NK-92 (cell line): Measurements from ENCODE around the gene ZNF22.

Experiments
- DNase-seq: peaks from one replicate; lab custom pipeline; 2025; ENCODE audit not compliant: unreplicated experiment; lab: John Stamatoyannopoulos, UW

The ZNF22 gene

DNA sequence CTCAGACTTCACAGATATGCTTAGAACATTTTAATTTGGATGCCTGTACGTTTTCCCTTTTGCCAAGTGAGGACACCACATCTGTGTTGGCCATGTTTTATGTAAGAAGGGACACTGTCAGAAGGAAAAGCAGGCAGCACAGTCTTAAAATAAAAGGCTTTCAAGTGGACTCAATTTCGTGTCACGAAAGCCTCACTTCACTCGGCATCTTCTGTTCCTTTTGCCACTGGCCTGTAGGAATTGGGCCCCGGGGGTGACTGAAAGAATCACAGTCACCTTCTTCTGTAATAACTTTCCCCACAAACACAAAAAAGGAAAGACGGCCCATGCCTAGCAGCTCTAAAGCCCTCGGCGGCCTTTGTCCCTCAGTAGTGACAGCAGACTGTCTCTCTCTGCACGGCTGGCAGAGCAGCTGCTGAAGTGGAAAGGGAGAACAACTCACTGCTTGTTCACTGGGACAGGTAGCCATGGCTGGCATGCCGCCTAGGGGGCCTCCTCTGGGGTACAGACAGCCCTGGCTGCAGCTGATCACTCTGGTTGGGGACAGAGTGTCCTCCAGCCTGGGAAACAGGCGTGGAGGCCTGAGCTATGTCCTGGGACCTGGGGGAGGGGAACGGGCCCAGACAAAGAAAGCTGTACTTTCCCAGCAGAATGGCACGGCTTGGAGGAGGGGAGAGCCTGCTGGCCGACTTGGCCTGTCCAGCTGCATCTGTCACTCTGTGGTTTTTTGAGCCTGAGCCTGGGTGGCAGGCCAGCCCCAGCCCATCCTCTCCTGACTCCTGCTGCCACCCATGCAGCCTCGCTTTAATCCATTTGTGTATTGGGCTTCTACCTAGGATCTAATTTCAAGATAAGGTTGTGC is 36.7 kb upstream of the ZNF22 start:
- DNase-seq: no peak

DNA sequence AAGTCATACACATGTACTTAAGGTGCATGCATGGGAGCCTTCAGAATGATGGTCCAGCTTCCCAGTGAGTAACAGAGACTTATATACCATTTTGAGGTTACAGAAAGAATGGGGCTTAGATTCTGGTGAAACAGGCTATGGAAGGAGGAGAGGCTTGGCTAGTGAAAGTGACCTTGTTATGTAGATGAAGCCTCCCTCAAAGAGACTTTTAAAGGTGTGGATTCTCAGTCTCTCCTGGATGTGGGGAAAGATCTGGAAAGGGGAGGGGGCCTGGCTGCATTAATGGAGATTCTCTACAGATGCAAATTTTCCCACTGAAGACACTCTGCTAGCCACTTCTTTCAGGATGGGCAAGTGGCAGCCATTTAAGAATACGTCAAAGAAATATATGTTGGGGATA is 35.6 kb upstream of the ZNF22 start:
- DNase-seq: no peak

DNA sequence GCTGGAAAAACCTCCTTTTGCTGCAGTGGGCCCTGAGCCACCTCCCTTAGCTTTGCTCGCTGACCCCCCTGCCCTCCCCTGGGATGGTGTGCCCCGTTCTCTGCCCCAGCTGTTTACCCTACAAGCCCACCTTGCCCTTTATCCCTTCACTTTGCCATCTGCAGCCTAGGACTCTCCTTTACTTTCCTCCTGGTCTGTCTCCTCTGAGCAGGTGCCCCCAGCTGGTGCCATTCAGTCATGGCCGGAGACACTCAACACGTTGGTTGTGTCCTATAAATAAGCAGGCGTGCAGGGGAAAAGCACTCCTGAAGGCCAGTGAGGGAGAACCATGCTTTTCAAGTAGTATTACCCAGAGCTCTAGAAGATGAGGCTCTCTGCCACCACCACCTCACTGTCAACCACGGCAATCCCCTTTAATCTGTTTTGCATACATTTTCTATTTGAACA is 35.0 kb upstream of the ZNF22 start:
- DNase-seq: no peak

DNA sequence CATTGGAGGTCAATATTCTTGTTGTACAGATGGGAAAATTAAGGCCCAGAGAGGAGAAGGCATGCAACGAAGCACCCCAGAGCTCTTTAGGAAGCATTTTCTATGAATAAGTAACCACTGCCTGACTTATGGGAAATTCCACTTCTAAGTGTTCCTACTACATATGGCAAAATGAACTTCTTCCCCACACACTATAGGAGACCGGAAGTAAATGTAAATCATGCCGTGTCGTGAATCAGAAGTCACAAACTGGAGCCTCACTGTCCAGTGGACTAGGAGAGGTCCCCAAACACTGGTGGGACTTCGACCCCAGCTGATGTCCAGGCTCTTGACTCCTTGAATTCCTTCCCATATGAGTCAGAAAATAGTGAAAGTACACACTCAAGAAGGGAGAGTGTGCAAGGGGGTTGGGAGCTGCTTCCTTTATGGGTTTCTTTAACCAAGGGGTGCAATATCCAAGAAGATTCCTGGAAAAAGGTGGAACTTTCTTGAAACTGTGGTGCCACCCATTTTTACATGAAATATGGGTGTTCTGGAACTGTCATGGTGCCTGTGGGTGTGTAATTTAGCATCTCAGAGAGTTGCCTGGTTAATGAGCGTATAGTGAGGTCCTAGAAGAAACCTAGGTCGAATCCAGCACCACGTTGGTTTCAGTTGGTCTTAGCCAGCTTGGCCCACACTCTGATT is 34.5 kb upstream of the ZNF22 start:
- DNase-seq: no peak

DNA sequence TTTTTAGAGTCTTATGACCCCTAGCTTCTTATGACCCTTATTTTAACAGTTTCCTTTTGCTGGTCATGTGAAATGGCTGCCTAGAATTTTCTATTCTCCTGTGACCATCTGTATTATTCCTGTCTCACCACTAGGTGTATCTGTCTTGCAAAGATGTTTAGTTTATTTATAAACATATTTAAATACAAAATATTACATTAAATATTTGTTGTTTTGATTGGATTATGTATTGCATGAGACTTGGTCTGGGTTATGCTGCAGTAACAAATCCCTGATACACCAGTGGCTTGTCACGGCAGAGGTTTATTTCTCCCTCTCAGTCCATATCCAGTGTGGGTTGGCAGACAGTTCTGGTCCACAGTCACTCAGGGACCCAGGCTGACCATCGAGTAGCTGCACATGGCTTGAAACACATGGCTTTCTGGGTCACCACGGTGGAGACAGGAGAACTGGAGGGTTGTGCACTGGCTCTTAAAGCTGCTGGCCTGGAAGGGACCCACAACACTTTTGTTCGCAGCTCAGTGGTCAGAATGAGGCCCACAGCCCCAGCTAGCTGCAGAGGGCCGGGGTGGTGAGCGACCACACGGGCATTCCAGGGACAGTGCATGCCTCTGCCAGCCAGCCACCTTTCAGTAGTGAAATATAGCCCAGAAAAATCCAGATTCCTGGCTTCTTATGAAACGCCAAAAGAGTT is 33.8 kb upstream of the ZNF22 start:
- DNase-seq: no peak

DNA sequence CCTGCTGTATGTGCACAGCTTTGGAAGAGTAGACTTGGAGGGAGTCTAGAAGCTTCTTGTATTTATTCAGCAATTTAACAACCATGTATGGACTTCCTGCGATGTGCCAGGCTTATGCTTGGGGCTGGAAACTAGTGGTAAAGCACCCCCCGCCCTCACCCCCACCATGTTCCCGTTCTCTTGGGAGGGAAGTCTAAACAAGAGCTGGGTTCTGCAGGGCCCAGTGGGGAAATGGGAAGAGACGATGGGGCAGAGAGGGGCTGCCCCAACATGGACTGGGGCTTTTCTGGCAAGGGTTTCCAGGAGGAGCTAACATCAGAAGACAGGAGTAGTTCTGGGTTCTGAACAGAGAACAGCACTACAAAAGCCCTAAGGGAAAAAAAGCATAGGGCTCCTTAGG is 33.1 kb upstream of the ZNF22 start:
- DNase-seq: no peak

DNA sequence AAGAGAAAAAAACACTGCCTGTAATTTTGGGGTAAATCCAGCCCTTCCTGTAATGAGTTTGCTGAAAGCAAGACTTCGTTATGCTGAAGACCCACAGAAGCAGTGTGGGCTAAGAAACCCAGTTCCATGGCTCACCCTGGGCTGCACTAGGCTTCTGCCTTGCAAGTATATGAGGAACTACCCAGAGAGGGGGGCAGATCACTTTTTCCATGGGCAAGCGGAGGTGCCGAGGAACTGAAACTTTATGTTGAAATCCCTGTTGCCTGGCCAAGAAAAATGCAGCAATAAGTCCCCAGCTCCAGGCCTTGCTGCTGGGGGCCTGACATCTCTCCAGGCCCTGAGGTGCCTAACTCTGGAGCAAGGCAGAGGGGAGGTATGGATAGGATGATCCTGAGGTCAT is 32.6 kb upstream of the ZNF22 start:
- DNase-seq: no peak

DNA sequence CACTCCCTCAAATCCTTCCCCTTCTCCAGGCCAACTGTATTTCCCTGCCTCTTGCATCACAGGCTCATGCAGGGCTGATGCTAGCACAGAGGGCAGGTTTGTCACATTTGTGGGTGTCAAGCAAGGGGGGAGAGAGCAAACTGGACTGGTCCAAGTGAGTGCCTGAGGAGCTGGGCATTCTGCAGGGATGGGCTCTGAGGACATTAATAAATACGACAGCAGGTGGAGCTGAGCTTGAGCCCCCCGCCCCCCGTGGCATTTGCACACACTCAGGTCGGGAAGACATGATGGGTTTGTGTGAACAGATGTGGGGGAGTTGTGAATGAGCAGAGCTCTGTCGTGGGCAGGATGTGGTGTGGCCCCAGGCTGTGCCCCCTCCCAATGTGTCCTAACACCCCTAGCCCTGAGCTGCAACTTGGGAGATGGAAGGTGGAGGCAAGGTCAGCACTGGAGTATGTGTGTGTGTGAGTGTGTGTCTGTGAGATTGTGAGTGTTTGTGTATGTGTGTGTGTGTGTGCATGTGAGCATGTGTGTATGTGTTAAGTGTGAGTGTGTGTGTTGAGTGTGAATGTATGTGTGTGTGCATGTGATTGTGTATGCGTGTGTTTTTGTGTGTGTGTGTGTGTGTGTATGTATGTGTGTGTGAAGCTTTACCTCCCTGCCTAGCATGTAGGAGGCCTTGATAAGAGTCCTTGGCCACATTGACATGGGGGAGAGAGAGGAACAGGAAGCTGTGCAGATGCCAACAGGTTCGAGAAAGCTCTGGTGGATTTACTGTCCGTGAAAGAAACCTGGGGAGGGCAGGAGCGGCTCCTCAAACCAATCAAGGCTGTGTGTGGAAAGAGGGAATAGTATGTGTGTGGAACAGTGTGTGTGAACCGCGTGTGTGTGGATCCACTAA is 32.0 kb upstream of the ZNF22 start:
- no peak for DNase-seq

DNA sequence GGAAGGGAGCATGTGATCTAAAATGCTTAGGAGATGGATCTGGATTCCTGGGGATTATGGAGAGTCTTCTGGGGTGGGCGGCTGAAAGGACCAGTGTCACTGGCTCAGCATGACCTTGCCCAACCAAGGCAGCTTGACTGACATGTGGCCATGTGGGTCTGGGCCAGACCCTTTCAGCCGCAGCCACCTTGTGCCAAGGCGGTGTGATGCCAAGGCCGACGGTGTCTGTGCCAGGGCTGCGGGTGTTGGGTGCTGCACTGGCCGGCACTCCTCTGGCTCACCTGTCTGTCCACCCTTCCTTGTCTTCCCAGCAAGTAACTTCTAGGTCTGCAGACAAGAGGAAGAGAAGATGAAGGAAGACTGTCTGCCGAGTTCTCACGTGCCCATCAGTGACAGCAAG is 30.9 kb upstream of the ZNF22 start:
- no peak for DNase-seq

DNA sequence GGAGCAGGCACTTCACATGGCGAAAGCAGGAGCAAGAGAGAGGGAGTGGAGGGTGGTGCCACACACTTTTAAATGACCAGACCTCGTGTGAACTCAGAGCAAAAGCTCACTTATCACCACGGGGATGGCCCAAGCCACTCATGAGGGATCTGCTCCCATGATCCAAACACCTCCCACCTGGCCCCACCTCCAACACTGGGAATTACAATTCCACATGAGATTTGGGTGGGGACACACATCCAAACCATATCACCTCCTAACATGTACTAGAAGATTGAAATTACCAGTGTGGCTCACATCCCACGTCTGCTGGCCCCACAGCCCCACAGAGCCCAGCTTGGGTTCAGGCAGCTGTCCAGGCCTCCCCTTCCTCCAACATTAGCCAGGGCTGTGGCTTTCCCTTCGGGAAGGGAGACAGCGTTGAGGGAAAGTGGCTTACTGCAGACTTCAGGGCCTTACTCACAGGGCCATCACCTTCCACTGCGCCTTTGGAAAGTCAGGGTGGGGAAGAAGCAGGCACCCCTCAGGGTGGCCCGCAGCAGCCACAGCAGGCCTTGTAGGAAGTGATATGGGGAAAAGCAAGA is 29.8 kb upstream of the ZNF22 start:
- DNase-seq: no peak

DNA sequence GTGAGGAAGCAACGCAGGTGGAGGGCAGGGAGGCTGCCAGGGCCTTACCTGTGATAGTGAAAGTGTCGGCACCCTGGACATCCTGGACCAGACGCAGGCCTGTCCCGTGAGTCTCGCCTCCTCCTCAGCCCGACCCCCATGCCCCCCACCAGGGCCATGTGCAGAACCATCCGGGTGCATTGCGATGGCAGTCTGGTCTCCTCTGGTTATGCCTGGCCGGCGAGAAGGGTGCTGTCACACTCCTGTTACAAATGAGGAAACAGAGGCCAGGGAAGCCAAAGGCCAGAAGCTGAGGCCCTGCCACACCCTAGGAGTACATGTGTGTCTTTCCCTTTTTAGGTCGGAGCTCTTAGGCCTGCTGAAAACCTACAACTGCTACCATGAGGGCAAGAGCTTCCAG is 29.3 kb upstream of the ZNF22 start:
- no peak for DNase-seq

DNA sequence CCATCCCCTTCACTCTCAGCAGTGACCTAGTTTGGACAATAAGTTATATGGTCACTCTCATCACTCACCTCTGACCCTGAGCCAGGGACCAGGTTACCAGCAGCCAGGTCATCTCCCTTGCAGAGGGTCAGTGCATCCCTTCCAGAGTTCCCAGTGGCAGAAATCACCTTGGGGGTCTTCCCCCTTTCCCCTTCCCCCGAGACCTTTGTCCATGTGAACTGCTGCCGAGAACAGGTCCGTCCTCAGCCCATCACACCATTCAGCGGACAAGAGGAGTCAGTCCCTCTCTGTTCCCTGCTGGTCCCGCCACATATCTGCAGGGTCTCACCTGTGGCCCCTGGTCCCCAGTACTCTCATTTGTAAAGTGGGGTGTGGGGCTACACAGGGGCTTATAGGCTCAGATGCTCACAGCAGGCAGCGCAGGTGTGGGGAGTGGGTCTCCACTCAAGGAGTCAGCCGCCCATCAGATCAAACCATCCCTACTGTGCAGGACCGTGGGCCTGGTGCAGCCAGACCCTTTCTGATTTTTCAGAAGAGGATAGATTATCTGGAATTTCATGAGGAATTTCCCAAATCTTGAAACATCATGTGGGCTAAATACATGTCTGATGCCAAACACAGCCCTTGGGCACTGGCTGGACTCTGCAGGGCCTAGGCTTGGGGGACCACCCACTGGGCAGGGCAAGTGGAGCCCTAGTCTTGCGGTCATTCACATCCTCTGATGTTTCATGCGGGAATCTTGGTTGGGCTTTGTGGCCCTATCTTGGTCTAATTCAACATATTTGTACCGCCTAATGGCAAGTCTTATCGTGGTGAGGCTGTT is 28.6 kb upstream of the ZNF22 start:
- DNase-seq: no peak

DNA sequence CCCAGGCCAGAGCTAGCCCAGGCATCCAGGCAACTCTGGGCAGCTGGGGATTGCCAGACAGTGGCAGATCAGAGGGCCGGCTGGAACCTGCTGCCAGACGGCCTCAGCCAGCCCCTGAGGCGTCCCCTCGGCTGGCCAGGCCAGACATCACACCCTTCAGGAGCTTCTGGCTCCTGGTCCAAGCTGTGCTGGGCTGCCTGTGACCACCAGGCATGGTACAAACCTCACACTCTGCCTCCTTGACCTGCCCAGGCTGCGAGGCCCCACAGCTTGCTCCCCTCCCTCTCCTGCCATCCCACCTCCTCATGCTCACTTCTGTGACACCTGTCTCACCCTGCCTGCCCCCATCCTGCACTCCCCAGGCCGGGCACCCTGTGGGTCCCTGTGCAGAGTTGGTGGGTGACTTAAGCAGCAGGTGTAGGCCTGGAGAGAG is 27.8 kb upstream of the ZNF22 start:
- no peak for DNase-seq

DNA sequence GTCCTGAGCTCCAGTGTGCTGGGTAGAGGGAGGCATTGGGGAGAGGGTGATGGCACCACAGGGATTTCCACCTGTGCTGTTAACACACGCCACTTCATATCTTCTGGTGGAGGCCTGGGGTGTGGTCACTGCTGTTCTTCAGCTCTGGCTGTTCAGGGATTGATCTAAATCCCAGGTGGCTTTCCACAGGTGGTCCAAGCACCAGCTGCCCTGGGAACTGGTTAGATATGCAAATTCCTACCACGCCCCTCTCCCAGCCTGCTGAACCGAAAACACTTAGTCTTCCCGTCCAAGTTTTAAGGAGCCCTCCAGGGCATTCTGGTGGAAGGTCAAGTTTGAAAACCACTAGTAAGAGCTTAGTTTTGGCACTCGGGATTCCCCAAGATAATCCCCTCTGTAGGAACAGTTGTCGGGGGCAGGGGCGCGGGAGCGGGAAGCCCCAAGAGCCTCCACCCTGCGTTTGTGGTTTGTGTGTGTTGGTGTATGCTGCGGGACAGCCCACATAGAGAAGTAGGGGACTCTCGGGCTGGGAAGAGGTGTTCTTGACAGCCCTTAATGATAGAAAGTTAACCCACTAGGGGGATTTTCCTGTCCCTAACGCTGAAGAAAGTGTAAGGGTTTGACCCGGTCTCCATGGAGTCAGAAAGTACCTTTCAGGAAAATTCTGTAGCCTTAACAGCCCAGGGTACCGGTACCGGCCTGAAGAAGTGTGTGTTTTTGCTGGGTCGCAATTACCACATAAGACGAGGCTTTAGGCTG is 27.2 kb upstream of the ZNF22 start:
- DNase-seq: no peak

DNA sequence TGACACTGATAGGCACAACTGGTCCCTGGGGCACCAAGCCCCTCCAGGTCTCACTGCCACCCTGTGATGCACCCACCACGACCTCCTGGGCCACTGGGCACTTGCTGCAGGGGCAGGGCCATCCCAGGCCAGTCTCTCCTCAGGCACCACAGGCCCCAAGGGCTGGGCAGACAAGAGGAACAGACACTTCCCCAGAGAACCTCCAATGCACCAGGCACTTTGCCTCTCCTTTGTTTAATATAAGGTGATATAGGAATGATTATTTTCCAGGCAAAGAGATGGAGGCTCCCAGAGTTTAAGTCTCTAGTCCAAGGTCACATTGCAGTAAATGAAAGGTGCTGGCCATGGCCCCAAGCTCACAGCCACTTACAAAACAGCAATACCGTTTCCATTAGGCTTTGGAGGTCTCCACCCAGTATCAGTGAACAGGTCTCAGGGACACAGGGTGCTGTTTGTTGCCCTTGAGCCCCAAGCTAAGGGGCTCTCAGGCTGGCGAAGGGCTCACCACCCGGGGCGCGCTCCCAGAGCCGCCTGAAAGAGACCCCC is 26.6 kb upstream of the ZNF22 start:
- no peak for DNase-seq

DNA sequence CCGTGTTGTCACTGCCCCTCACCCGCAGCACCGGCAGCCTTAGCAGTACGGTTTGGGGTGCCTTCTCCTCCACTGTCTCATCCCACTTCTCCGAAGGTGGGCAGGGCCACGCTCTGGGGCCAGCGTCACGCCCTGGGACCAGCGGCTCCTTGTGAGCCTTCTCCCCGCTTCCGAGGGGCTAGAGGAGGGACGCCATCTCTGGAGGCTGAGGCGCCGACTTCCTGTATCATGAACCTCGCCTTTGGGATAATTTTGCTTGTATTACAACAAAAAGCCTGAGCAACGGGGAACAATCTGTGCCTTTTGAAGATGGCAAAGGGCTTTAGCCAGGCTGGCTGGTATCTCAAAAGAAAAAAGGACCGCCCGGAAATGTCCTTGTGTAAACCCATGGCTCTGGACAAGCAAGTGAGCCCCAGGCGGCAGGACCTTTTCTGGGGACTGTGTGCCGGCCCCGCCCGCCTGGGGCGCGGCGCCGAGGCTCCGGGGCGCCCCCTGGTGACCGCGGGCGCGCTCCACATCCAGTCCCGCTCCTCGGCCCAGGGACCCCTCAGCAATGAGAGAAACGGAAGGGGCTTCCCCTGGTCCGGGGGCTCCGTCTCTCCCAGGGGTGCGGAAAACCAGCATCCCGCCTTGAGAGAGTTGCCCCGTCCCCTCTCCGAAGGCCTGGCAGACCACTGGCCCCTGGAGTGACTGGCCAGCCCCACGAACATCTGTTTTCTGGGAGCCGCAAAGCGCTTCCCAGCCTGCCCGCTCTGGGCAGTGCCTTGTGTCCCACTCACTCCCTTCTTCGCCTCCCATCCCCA is 25.9 kb upstream of the ZNF22 start:
- no peak for DNase-seq

DNA sequence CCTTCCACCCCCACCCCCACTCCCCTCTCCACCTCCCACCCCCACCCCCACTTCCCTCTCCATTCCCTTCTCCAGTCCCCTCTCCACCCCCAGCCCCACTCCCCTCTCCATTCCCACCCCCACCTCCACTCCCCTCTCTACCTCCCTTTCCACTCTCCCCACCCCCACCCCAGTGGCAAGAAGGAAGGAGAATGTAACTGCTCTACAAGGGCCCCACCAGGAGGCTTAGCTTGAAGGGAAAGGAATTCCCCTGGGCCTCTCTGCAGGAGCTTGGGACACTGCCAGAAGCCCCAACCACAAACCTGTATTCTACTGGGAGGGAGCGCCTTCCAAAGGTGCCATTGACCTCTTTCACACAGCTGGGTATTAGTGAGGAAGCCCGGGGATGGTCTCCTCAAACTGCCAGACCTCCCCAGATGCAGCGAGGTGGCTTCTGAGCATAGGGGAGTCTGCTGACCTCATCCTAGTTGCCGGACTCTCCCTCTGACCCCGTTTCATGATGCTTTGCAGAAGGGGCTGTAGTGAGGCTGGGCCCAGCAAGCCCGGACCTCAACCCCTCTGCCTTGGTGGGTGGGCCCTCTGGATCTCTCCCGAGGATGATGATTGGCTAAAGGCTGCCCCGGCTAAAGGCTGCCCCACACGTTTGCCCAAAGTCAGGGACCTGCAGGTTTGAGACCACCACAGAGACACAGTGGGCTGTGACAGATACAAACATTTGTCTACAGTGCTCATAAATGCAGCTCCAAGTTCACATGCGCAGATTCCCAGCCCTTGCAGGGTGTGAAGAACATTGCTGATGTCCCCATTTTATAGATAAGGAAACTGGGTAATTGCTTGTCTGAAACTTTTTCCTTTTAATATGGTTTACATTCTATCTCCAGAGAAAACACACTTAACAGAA is 25.0 kb upstream of the ZNF22 start:
- DNase-seq: no peak
